ENCODE measurements around the gene RNF223.
"Not testable (repeated sequence)": the region's sequence is repeated elsewhere in the genome, so short reads cannot be mapped to it uniquely, and the experiment has no call there.

Gene RNF223

GRCh38 chr1:1041873-1042272 lies 32.2 kb downstream of the RNF223 start:
- DNase-seq, result no peak

GRCh38 chr1:1041092-1041523 lies 33.0 kb downstream of the RNF223 start:
- DNase-seq, result no peak

GRCh38 chr1:1040004-1040991 lies 33.8 kb downstream of the RNF223 start:
- peak; percentile 83 for DNase-seq

GRCh38 chr1:1039145-1039910 lies 34.8 kb downstream of the RNF223 start:
- DNase-seq, result no peak

- no peak for DNase-seq
Observed at GRCh38 chr1:1038694-1039093, 35.4 kb downstream of the RNF223 start.

- no peak for DNase-seq
Observed at GRCh38 chr1:1037366-1038327, 36.5 kb downstream of the RNF223 start.

GRCh38 chr1:1035291-1035943 lies 38.7 kb downstream of the RNF223 start:
- no peak for DNase-seq

- DNase-seq, result no peak
Observed at GRCh38 chr1:1034439-1034781, 39.7 kb downstream of the RNF223 start.

- DNase-seq, result no peak
Observed at GRCh38 chr1:1033731-1034438, 40.2 kb downstream of the RNF223 start.

- peak; percentile 88 for DNase-seq
Observed at GRCh38 chr1:1033009-1033587, 41.0 kb downstream of the RNF223 start.

- no peak for DNase-seq
Observed at GRCh38 chr1:1032424-1032823, 41.7 kb downstream of the RNF223 start.

GRCh38 chr1:1031659-1032235 lies 42.4 kb downstream of the RNF223 start:
- no peak for DNase-seq

- DNase-seq, result not testable (repeated sequence)
Observed at GRCh38 chr1:1030867-1031658, 43.0 kb downstream of the RNF223 start.

- no peak for DNase-seq
Observed at GRCh38 chr1:1027791-1028190, 46.3 kb downstream of the RNF223 start.

GRCh38 chr1:1026599-1027413 lies 47.3 kb downstream of the RNF223 start:
- DNase-seq, result no peak

- DNase-seq, result no peak
Observed at GRCh38 chr1:1025730-1026129, 48.4 kb downstream of the RNF223 start.

- no peak for DNase-seq
Observed at GRCh38 chr1:1024771-1025699, 49.1 kb downstream of the RNF223 start.

Measured in CD4-positive, alpha-beta T cell treated with Interleukin-17A for 1 hour (primary cell).